ENCODE results near the gene SLC17A3.

The SLC17A3 gene

GRCh38 chr6:25874118-25874517 lies at the start of gene SLC17A3:
SLC17A3 (minus strand) TSS chr6:25874243; CDS start chr6:25868387, 5,856 bp downstream.
- DNase-seq (ENCODE audit: extremely low read depth in 1 of 2, low read depth in 1 of 2) = no peak

GRCh38 chr6:25922301-25922700 lies 48.3 kb upstream of the SLC17A3 start:
- no peak for DNase-seq (ENCODE audit: extremely low read depth in 1 of 2, low read depth in 1 of 2)

GRCh38 chr6:25921525-25922203 lies 47.6 kb upstream of the SLC17A3 start:
- DNase-seq (ENCODE audit: extremely low read depth in 1 of 2, low read depth in 1 of 2) = no peak

GRCh38 chr6:25919657-25920056 lies 45.6 kb upstream of the SLC17A3 start:
- no peak for DNase-seq (ENCODE audit: extremely low read depth in 1 of 2, low read depth in 1 of 2)

- DNase-seq (ENCODE audit: extremely low read depth in 1 of 2, low read depth in 1 of 2) = no peak
Observed at GRCh38 chr6:25918083-25918683, 44.1 kb upstream of the SLC17A3 start.

- no peak for DNase-seq (ENCODE audit: extremely low read depth in 1 of 2, low read depth in 1 of 2)
Observed at GRCh38 chr6:25916789-25917490, 42.9 kb upstream of the SLC17A3 start.

- DNase-seq (ENCODE audit: extremely low read depth in 1 of 2, low read depth in 1 of 2) = no peak
Observed at GRCh38 chr6:25916330-25916729, 42.3 kb upstream of the SLC17A3 start.

- no peak for DNase-seq (ENCODE audit: extremely low read depth in 1 of 2, low read depth in 1 of 2)
Observed at GRCh38 chr6:25913741-25914140, 39.7 kb upstream of the SLC17A3 start.

- DNase-seq (ENCODE audit: extremely low read depth in 1 of 2, low read depth in 1 of 2) = no peak
Observed at GRCh38 chr6:25911351-25911750, 37.3 kb upstream of the SLC17A3 start.

GRCh38 chr6:25907475-25908014 lies 33.5 kb upstream of the SLC17A3 start:
- DNase-seq (ENCODE audit: extremely low read depth in 1 of 2, low read depth in 1 of 2) = no peak

GRCh38 chr6:25903467-25904099 lies 29.5 kb upstream of the SLC17A3 start:
- no peak for DNase-seq (ENCODE audit: extremely low read depth in 1 of 2, low read depth in 1 of 2)

GRCh38 chr6:25902071-25902470 lies 28.0 kb upstream of the SLC17A3 start:
- no peak for DNase-seq (ENCODE audit: extremely low read depth in 1 of 2, low read depth in 1 of 2)

- DNase-seq (ENCODE audit: extremely low read depth in 1 of 2, low read depth in 1 of 2) = no peak
Observed at GRCh38 chr6:25900843-25901242, 26.8 kb upstream of the SLC17A3 start.

- DNase-seq (ENCODE audit: extremely low read depth in 1 of 2, low read depth in 1 of 2) = no peak
Observed at GRCh38 chr6:25899580-25900408, 25.8 kb upstream of the SLC17A3 start.

GRCh38 chr6:25899123-25899522 lies 25.1 kb upstream of the SLC17A3 start:
- DNase-seq (ENCODE audit: extremely low read depth in 1 of 2, low read depth in 1 of 2) = no peak

GRCh38 chr6:25898289-25898977 lies 24.4 kb upstream of the SLC17A3 start:
- DNase-seq (ENCODE audit: extremely low read depth in 1 of 2, low read depth in 1 of 2) = no peak

- DNase-seq (ENCODE audit: extremely low read depth in 1 of 2, low read depth in 1 of 2) = no peak
Observed at GRCh38 chr6:25896252-25896651, 22.2 kb upstream of the SLC17A3 start.

GRCh38 chr6:25895771-25896170 lies 21.7 kb upstream of the SLC17A3 start:
- no peak for DNase-seq (ENCODE audit: extremely low read depth in 1 of 2, low read depth in 1 of 2)

GRCh38 chr6:25893778-25894177 lies 19.7 kb upstream of the SLC17A3 start:
- no peak for DNase-seq (ENCODE audit: extremely low read depth in 1 of 2, low read depth in 1 of 2)

- DNase-seq (ENCODE audit: extremely low read depth in 1 of 2, low read depth in 1 of 2) = no peak
Observed at GRCh38 chr6:25892877-25893276, 18.8 kb upstream of the SLC17A3 start.

All from activated CD8-positive, alpha-beta memory T cell treated with anti-CD3 and anti-CD28 coated beads for 1 hour (primary cell).